NCI-H2107 (cell line): Measurements from ENCODE around the gene UBE4B.
"Not testable (repeated sequence)": the region's sequence is repeated elsewhere in the genome, so short reads cannot be mapped to it uniquely, and the experiment has no call there.

Experiments used
- DNase-seq: peaks from one replicate; lab custom pipeline; 2025; lab: John Stamatoyannopoulos, UW

Gene UBE4B

GRCh38 chr1:10210841-10211804, 178.4 kb downstream of the UBE4B start:
- DNase-seq, result no peak

GRCh38 chr1:10211805-10212410, 179.2 kb downstream of the UBE4B start:
- DNase-seq, result no peak

- DNase-seq, result no peak
Observed at GRCh38 chr1:10212476-10212875, 179.7 kb downstream of the UBE4B start.

GRCh38 chr1:10213186-10213705, 180.5 kb downstream of the UBE4B start:
- no peak for DNase-seq

GRCh38 chr1:10216090-10216749, 183.5 kb downstream of the UBE4B start:
- DNase-seq, result no peak

- no peak for DNase-seq
Observed at GRCh38 chr1:10217748-10218441, 185.1 kb downstream of the UBE4B start.

GRCh38 chr1:10220200-10220599, 187.4 kb downstream of the UBE4B start:
- no peak for DNase-seq

- not testable (repeated sequence) for DNase-seq
Observed at GRCh38 chr1:10220657-10221056, 187.9 kb downstream of the UBE4B start.

GRCh38 chr1:10225573-10225972, 192.8 kb downstream of the UBE4B start:
- DNase-seq, result no peak

- no peak for DNase-seq
Observed at GRCh38 chr1:10228528-10228927, 195.8 kb downstream of the UBE4B start.

- no peak for DNase-seq
Observed at GRCh38 chr1:10229903-10230302, 197.1 kb downstream of the UBE4B start.
